Renal pelvis (tissue), 4 donors: Measurements from ENCODE around the gene SYNCRIP. TPM values are rescaled to one million over a fixed set of nuclear protein-coding genes. Genes with fewer than 3 reads are reported as not detected.
"Not testable (repeated sequence)": the region's sequence is repeated elsewhere in the genome, so short reads cannot be mapped to it uniquely, and the experiment has no call there.

ENCODE experiments used
- DNase-seq: peaks from one replicate; pipeline ENCODE4 v3.0.0-alpha.2; 2013
- polyA plus RNA-seq, 3 donors: library from polyadenylated mRNA; unstranded; fragments of 120-200 nt; gene quantifications; one replicate each; pipeline ENCODE4 v1.2.1, GENCODE V29; 2013; ENCODE audit not compliant: insufficient read length in 3 of 3

Gene SYNCRIP
- polyA plus RNA-seq, 3 donors = 155 to 166 (median 161) TPM

DNA sequence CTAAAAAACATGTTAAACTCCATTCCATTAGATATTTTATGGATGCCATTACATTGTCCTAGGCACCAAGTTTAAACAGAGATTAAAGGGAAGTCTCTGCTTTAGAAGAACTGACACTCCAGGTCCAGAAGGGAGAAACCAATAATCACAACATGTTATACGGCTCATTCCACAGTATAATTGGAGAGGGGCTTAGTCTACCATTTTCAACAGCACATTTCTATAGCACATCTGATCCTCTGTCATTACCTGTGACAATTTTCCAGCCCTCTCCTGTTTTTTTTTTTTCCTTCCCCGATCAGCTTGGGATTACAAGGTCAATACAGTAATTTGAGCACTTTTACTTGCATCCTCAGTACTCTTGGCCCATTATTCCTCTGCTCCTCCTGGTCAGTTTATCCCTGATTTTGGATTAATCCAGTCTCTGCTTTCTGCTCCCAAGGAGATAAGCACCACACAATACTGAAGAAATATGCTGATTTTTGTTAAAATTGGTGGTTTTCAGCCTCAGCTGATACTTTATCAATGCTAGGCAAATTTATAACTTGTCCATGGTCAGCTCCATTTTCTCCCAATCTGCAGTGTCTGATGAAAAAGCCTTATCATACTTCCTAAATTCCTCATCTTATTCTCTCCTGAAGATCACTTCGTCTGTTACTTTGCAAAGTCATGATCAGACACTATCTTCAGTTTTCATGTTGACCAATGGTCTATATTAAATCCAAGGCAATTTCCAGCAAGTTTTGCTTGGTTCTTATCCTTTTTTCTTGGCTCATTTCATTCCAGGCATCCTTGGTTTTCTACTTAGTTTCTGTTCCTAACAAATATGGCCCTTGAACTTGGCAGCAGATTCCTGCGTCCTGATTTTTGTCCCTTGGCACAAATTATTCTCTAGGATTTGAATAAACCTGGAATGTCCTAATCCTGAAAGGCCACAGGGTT is 30.8 kb upstream of the SYNCRIP start:
- no peak for DNase-seq

DNA sequence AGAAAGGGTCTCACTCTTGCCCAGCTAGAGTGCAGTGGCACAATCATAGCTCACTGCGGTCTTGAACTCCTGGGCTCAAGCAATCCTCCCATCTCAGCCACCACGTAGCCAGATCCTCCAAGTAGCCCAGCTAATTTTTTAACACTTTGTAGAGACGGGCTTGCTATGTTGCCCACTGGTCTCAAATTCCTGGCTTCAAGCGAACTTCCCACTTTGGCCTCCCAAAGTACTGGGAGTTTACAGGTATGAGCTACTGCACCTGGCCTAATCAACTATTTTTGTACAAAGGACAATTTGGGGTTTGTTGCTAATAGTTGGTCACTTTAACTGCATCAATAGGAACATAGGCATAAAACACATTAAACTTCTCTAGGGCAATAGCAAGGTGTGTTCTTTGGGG is 29.9 kb upstream of the SYNCRIP start:
- DNase-seq = no peak

DNA sequence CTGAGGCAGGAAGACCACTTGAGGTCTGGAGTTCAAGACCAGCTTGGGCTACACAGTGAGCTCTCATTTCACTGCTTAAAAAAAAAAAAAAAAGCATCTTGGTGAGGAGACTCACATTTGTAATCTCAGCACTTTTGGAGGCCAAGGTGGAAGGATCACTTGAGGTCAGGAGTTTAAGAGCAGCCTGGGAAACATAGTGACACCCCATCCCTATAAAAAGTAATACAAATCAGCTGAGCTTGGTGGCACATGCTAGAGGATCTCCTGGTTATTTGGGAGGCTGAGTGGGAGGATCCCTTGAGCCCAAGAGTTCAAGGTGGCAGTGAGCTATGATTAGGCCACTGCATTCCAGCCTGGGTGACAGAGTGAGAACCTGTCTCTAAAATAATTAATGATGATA is 29.4 kb upstream of the SYNCRIP start:
- no peak for DNase-seq

DNA sequence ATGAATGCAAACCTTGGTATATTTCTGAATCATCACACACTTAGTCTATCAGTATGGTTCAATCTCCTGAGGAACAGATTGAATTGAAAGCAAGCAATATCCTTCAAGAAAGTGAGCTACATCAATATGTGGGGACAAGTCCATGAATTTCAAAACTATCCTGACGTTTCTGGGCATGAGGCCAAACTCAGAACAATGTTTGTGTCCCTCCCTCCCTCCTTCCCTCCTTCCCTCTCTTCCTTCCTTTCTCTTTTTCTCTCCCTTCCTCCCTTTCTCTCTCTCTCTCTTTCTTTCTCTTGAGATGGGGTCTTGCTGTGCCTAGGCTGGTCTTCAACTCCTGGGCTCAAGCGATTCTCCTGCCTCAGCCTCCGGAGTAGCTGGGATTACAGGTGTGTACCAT is 27.9 kb upstream of the SYNCRIP start:
- no peak for DNase-seq

DNA sequence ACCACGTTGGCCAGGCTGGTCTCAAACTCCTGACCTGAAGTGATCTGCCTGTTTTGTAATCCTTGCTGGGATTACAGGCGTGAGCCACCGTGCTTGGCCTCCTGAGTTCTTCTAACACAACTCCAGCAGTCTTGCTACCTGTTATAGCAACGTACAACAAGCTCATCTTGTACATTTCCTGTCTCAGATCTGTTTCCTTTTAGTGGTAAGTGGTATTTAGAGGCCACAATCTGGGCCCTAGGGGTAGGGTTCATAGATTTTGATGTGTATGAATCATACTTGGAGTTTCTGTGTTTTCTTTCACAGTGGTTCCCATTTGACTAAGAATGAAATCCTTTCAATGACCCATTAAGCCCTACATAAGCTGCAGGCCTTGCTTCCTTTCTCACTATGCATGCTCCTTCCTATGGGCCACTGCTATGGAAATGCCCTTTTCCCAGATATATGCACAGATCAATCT is 27.1 kb upstream of the SYNCRIP start:
- no peak for DNase-seq

DNA sequence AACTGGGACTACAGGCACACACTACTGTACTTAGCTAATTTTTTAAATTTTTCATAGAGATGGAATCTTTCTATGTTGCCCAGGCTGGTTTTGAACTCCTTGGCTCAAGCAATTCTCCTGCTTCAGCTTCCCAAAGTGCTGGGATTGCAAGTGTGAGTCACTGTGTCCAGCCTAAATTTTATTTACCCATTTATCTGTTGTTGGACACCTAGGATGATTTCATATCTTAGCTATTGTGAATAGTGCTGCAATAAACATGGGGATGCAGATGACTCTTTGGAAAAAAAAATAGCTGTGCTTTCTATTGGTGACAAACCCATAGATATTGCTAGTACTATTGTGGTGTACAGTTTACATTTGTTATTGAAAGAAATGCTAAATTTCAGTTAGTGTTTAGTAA is 19.6 kb upstream of the SYNCRIP start:
- DNase-seq = no peak

DNA sequence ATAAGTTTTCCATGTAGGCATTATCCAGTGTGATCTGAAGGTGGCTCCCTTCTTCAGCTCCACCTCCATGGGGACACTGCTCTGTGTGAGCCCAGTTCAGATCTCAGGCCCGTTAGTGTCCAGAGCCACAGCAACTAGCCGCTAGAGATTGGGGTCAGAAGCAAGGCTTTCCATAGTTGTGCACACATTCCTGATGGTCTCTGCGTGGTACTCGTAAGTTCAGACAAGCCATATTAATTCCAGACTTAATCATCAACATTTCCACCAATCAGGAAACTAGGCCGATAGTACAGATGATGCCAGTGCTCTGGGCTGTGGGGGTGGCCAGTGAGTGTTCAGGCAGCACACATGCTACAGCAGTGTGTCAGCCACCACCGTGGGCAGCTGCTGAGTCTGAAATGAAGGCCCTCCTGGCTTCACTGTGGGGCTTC is 17.5 kb upstream of the SYNCRIP start:
- no peak for DNase-seq

DNA sequence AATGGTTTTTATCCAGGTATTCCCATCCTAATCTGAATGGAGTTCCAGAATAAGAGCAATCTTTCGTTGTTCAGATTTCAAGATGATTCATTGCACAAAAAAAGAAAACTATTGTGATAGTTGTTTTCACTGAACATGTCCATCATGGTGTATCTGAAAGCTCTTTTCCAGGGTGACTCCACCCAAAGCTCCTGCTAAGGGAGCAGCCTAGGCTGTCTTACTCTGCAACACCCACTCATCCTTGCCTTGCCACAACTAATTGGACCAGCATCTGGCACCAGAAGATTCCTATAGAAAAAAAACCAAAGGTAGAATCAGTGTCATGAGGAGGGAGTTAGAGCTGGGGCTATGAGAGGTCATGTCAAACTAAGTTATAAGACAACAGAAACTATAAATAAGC is 7.9 kb upstream of the SYNCRIP start:
- no peak for DNase-seq

DNA sequence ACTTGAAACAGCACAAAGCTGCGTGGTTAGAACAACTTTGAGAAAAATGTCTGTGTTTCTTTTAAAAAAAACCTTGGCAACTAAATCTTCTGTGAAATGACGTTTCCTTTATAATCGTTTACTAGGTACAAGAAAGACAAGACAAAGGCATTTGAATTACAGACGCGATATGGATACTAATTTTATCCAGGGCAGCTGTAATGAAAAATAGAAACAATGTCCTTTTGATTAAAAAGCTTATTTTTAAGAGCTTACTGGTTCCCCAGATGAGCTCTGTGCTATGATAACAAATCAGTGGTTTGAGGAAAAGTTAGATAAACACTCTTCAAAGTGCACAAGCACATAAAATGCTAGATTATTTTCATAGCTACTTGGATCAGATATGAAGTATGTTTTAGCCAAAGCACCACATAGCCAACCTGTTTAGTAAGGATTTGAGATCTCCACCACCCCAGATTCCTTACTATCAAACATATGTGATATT is 1.6 kb upstream of the SYNCRIP start:
- no peak for DNase-seq

DNA sequence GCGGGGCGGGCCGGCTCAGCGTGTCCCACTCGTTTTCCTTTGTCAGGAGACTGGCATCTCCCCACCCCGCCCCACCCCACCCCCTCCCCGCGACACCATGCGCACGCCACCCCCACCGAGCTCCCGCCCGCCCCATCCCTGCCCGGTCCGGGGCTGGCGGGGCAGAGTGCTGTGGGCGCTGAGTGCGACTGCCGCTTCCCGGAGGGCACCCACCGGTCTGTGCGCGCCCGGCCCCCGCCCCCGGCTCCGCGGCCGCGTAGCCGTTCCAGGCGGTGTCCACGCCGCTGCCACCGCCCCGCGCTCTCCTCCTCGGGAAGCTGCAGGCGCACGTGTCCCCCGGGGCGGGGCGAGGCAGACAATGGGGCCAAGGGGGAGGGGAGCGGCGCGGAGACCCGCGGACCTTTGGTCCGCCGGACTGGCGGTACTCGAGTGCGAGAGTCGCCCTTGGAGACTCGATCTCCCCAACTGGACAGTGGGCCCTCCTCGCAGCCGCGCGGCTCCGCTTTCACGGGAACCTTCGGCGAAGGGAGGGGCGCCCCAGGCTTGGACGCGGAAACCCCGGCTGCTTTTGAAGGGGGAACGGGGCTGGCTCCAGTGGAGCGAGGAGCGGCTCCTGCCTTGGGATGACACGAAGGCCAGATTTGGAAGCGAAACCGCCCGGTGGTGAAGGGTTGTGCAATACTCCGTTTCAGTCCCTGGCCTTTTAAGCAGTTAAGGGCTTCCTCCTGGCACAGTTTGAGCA is 1.0 kb upstream of the SYNCRIP start:
- DNase-seq = peak; percentile 89

DNA sequence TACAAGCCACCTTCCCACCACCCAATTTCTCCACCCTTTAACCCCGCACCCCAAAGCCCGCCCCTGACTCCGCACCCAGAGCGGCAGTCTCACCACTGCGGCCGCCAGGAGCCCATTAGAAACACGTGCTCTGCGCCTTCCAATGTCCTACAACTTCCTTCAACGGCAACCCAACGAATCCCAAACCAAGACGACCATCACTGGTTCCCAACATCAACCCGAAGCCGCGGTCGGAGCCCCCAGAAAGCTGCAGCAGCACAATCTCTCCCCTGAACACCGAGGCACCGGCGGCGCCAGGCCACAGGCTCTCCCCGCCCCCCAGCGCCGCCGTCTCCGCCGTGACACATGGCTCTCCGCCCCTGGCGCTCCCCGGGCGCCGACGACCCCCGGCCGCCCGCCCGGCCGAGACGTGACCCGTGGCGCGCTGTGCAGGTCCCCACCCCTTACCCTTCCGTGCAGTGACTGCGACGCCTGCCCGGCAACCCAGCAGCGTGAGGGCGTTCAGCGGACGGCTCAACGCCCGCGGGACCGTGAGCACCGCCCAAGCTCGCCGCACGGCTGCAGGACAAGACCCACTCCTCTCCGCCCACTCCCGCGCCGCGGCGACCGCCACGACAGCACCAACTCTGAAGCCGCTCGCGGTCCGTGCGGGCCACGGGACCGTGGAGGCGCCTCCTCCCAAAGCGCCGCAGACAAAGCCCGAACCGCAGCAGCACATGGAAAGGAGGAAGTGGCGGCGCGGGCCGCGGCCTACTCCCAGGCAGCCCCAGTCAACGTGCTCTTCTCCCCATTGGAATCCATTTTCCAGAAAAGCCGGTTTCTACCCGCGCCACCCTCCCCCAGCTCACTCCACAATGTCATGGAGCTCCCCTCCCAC is 551 bp downstream of the SYNCRIP start:
- DNase-seq = peak; percentile 43

DNA sequence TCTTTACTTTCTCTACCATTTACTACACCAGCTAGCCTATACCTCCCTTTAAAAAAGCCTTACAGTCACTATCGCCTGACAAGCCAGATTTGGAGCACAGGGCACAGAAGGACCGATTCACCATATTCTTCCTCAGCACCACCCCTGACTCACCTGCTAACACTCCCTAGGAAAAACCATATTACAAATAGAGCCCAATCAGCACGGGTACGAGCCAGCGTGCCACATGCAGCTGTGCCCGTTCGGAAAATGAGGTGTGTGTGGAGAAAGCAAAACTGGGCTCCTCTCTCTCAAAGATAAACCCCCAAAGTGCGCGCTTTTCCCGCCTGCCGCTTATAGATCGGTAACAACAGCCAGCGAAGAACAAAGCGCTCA is 1.2 kb downstream of the SYNCRIP start:
- no peak for DNase-seq

DNA sequence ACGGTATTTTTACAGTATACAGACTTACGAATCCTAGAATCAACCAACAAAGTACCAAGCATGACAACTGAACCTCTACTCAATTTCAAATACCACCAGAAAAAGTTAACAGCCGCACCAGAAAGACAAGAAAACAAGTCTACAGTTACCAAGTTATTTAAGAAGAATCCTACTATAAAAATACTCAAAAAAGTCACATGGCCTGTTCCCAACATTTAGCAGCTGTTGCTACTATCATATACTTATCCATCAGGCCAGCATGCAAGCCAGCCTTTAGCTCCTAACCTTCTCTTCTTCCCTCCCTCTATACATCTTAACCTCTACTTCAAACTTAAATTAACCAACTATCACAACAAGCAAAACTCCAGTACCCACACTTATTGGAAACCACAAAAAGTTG is 1.9 kb downstream of the SYNCRIP start:
- DNase-seq = no peak

DNA sequence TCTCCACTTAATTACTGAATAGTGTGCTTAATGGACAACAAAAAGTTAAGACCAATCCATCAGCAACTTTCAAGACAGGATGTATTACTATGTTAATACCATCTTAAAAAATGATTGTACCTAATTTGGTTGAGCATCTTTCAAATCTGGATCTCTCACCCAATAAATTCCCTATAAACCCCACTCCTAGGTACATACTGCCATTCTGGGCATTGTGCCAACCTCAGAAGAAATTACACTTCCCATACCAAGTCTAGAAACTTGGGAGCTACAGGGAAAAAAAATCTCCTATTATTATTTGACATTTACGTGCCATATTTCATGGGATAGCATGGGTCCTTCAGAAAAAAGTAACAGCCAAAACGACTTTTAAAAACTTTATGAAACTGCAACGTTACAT is 5.1 kb downstream of the SYNCRIP start:
- no peak for DNase-seq

DNA sequence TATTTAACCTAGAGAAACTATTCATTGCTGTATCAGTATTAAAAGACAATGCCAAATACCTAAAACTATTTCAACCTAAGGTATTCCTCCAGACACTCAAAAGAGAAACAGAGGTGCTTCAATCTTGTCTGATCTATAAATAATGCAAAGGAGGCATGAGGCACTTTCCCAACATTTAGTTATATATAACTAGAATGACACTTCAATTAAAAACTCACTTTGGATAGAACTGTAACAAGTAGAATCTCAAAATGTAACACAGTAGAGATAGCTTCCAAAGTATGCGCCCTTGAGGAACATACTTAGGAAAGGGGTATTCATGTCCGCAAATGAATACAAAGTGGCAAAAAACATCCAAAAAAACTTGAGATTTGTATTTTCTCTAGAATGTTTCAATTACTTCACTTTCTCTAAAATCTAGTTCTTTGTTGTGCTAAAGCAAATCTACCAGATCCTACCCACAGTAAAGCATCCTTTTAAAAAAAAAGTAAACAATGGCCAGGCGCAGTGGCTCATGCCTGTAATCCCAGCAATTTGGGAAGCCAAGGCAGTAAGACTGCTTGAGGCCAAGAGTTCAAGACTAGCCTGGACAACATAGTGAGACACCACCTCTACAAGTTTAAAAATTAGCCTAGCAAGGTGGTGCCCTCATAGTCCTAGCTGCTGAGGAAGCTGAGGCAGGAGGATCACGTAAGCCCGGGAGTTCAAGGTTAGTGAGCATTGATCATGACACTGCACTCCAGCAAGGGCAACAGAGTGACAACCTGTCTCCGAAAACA is 10.3 kb downstream of the SYNCRIP start:
- no peak for DNase-seq

DNA sequence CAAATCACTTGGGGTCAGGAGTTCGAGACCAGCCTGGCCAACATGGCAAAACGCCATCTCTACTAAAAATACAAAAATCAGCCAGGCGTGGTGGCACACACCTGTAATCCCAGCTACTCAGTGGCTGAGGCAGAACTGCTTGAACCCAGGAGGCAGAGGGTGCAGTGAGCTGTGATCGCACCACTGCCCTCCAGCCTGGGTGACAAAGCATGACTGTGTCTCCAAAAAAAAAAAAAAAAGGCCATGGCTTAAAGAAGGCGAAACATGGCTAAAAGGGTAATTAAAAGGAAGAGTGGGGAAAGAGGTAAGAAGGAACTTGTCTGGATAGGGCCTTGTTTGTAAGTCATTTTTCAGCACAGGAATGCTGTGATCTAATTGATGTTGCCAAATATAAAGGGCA is 11.6 kb downstream of the SYNCRIP start:
- not testable (repeated sequence) for DNase-seq

DNA sequence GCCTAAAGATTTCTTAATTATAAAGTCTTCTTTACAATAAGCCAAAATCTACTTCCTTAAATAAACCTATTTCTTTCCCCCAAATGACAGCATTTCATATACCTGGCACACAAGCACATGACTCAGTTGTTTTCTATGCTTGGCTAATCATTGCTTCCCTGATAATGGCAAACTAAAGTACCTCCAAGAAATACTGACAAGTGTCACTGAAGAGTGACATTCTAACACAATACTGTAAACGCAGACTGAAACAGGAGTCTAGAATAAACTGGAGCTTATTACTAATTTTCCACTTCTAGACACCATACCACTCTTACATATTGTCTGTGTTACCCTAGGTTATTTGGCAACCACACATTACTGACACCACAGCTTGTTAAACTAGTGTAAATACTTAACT is 14.3 kb downstream of the SYNCRIP start:
- DNase-seq = no peak

DNA sequence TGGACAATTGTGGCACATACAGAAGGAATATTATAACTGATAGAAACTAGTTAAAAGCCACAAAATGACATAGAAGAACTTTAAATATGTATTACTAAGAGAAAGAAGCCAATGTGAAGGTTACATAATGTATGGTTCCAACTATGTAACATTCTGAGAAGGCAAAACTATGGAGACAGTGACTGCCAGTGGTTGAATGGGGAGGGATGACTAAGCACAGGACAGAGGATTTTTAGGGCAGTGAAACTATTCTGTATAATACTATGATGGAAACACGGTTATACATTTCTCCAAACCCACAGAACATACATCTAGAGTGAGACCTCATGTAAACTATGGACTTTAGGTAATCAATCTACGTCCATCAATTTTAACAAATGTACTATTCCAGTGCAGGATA is 22.4 kb downstream of the SYNCRIP start:
- DNase-seq = no peak

DNA sequence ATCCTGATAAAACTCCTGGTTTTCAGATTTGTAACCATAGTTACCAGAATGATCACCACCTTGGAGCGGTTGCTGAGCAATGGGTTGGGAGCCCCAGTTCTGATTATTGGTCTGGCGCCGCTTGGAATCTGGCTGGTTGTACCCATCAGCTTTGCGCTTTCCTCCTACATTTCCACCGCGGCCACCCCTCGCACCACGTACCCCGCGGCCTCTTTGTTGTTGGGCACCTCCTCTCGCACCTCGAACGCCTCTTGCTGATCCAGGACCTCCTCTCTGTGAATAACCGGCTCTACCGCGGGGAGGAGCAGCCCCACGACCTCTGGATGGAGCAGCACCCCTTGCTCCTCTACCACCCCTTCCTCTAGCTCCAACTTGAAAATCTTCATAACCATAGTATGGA is 27.9 kb downstream of the SYNCRIP start:
- DNase-seq = no peak

DNA sequence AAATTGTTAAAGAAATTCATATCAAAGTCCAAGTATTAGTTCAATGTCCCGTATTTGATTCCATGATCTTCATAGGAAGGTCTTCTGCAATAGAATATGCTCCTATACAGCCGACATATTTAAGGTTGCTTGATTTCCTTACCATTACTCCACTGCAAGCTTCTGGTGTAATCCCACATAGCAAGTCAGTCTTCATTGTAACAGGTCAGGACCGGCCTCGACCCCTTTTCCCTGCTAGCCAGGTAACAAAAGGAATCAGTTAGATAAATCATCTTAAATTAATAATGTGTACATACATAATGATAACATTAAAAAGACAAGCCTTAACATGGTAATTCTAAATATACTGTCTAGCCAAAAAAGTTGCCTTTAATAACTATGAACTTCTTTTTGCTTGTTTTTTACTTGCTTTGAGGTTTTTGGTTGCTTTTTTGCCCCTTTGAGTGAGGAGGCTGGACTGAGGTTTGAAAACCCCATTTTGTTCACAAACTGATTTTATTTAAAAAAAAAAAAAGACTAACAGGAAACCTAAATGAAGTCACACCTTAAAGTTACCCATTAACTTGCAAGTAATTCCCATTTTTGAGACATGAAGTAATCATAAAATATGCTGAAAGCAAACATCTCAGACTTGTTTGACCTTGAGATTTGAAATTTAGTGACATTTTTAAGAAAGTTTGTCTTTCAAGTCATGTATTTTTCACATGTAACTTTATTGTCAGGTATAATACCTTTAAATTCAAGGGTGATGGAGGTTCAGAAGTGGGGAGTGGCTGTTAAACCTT is 29.8 kb downstream of the SYNCRIP start:
- no peak for DNase-seq
